Stomach (tissue), 4 donors: ENCODE data around the gene PYGO2.

Source experiments
- CTCF ChIP-seq, 7 experiments: fragments of 450-650 bp in 4 of 7; fragments of 200-600 bp in 3 of 7; sonication (generic) in 3 of 7; IDR thresholded peaks; one replicate each; pipeline ENCODE4 v1.5.1; 2016 to 2019; ENCODE audit warnings: antibody characterized with exemption in 7 of 7, control low read depth in 2 of 7, mild to moderate bottlenecking in 1 of 7
- POLR2A ChIP-seq, 4 donors: fragments of 450-650 bp; IDR thresholded peaks; one replicate each; pipeline ENCODE4 v1.6.1; 2016; ENCODE audit warnings: antibody characterized with exemption in 4 of 4, control low read depth in 2 of 4, mild to moderate bottlenecking in 1 of 4, moderate library complexity in 1 of 4

GRCh38 chr1:154908937-154909336 lies 52.6 kb downstream of the PYGO2 start:
- no peak for TF ChIP-seq CTCF (IDR thresholded peaks at IDR 0.05)
- TF ChIP-seq POLR2A (IDR thresholded peaks at IDR 0.05) = no peak
